GM12892 (cell line): ENCODE measurements around the gene PRTG.

Source experiments
- DNase-seq: peaks from one replicate; pipeline ENCODE4 v3.0.0; 2011; ENCODE audit not compliant: insufficient read length
- FAIRE-seq: peaks from 2 replicates; lab custom pipeline; 2011; peaks lifted over from hg19 to GRCh38; lab: Jason Lieb, UNC
- POLR2A ChIP-seq: IDR thresholded peaks from 2 replicates; pipeline ENCODE4 v1.6.1; 2011; ENCODE audit warnings: low read depth, low read length, control low read depth
- POLR2AphosphoS5 ChIP-seq: IDR thresholded peaks from 2 replicates; pipeline ENCODE4 v1.6.1; 2011; ENCODE audit warnings: low read depth, low read length, control low read depth
- TAF1 ChIP-seq: IDR thresholded peaks from 2 replicates; pipeline ENCODE4 v1.6.1; 2011; ENCODE audit warnings: low read depth, mild to moderate bottlenecking, control low read depth, low read length, borderline replicate concordance

PRTG gene

DNA sequence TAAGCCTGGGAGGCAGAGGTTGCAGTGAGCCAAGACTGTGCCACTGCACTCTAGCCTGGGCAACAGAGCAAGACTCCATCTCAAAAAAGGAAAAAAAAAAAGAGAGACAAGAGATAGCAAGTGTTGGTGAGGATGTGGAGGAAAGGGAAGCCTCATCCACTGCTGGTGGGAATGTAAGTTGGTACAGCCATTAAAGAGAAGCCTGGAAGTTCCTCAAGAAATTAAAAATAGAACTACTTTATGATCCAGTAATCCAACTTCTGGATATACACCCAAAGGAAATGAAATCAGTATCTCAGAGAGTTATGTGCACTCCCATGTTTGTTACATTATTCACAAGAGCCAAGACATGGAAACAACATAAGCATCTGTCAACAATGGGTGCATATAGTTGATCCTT lies 169.7 kb downstream of the PRTG start:
- FAIRE-seq = no peak
- no peak for TF ChIP-seq TAF1
- TF ChIP-seq POLR2A = no peak
- no peak for TF ChIP-seq POLR2AphosphoS5
- no peak for DNase-seq

DNA sequence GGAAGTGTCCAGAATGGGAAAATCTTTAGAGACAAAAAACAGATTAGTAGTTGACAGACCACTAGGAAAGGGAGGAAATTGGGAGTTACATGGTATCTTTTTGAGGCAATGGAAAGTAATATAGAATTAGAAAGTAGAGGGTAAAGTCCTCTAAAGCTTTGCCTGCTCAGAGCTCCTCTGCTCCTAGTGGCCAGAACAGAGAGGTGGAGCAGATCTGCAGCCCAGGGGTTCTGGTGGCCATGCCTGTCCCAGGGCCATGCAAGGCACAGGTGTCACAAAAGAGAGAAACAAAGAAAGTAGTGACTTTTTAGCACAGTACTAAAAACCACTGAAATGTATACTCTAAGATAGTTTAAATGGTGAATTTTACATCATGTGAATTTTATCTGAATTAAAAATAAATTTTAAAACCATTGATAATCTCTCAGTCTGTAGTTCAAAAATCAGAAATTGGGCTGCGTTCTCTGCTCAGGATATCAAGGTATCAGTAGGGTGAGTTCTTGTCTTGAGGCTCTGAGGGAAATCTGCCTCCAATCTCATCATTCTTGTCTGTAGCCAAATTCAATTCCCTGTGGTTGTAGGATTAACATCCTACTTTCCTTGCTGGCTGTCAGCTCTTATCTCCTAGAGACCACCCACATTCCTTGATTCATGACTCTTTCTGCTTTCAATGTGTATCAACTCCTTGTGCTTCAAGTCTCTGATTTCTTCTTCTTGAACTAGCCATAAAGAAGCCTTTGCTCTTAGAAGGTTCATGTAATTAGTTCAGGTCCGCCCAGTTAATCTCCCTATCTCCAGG lies 178.4 kb downstream of the PRTG start:
- TF ChIP-seq POLR2AphosphoS5 (no peak), POLR2A (no peak), TAF1 (no peak)
- no peak for FAIRE-seq
- DNase-seq = no peak

DNA sequence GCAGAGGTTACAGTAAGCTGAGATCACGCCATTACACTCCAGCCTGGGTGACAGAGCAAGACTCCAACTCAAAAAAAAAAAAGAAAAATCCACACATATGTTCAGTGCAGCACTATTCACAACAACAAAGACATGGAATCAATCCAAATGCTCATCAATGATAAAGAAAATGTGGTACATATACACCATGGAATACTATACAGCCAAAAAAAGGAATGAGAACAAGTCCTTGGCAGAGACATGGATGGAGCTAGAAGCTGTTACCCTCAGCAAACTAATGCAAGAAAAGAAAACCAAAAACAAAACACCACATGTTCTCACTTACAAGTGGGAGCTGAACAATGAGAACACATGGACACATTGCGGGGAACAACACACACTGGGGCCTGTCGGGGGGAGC lies 180.4 kb downstream of the PRTG start:
- FAIRE-seq (no peak), DNase-seq (no peak)
- TF ChIP-seq POLR2AphosphoS5 = no peak
- no peak for TF ChIP-seq TAF1
- no peak for TF ChIP-seq POLR2A
